Measurements from ENCODE around the gene PRSS27.
"Not testable (repeated sequence)": the region's sequence is repeated elsewhere in the genome, so short reads cannot be mapped to it uniquely, and the experiment has no call there.

PRSS27 gene

DNA sequence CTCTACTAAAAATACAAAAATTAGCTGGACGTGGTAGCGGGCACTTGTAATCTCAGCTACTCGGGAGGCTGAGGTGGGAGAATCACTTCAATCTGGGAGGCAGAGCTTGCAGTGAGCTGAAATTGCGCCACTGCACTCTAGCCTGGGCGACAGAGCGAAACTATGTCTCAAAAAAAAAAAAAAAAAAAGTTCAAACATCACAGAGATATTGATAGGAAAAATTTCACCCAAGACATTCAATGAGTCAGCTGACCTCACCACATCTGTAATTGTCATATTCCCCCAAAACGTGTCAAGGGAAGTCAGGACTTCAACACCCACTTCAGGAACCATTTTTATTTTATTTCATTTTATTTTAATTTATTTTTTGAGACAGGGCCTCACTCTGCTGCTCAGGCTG, 8.0 kb upstream of the PRSS27 start:
- no peak for DNase-seq (ENCODE audit: low read depth in 2 of 2, low spot score in 1 of 2)

- no peak for DNase-seq (ENCODE audit: low read depth in 2 of 2, low spot score in 1 of 2)
Observed at GRCh38 chr16:2726923-2727322, 6.9 kb upstream of the PRSS27 start.

GRCh38 chr16:2724816-2725348, 4.9 kb upstream of the PRSS27 start:
- DNase-seq (ENCODE audit: low read depth in 2 of 2, low spot score in 1 of 2): no peak

- DNase-seq (ENCODE audit: low read depth in 2 of 2, low spot score in 1 of 2): no peak
Observed at GRCh38 chr16:2724088-2724676, 4.2 kb upstream of the PRSS27 start.

- DNase-seq (ENCODE audit: low read depth in 2 of 2, low spot score in 1 of 2): not testable (repeated sequence)
Observed at GRCh38 chr16:2721634-2722173, 1.7 kb upstream of the PRSS27 start.

GRCh38 chr16:2720719-2721633, 952 bp upstream of the PRSS27 start:
- peak; percentile 55 to 68 for DNase-seq (ENCODE audit: low read depth in 2 of 2, low spot score in 1 of 2)

DNA sequence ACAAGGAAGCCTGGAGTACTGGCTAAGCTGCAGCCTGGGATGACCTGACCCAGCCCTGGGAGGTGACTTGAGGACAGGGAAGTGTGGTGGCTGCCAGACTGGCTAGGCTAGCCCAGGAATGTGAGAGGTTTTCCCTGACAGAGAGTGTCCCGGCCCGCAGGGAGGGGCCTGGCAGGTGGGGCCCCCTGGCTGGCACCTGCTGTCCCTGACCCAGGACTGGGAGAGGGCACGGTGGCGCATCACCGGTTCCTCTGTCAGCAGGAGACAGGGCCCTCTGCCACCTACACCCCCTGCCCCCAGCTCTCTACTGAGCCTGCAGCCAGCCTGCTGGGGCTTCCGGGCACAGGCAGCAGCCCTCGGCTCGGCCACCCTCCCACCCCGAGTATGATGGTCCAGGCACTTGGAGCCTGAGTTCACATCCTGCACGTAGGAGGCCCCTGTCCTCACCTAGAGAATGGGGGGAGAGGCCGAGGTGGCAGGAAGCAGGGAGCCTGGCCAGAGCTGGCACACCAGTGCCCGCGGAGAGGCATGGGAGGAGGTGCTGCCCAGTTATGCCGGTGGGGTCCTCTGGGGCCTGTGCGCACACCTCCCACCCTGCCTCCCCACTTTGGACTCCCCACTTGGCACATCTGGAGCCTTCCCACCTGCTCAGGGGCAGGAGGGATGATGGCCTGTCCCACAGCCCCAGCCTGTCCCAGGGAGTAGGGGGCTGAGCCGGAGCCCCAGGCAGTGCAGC, 528 bp downstream of the PRSS27 start:
- no peak for DNase-seq (ENCODE audit: low read depth in 2 of 2, low spot score in 1 of 2)

DNA sequence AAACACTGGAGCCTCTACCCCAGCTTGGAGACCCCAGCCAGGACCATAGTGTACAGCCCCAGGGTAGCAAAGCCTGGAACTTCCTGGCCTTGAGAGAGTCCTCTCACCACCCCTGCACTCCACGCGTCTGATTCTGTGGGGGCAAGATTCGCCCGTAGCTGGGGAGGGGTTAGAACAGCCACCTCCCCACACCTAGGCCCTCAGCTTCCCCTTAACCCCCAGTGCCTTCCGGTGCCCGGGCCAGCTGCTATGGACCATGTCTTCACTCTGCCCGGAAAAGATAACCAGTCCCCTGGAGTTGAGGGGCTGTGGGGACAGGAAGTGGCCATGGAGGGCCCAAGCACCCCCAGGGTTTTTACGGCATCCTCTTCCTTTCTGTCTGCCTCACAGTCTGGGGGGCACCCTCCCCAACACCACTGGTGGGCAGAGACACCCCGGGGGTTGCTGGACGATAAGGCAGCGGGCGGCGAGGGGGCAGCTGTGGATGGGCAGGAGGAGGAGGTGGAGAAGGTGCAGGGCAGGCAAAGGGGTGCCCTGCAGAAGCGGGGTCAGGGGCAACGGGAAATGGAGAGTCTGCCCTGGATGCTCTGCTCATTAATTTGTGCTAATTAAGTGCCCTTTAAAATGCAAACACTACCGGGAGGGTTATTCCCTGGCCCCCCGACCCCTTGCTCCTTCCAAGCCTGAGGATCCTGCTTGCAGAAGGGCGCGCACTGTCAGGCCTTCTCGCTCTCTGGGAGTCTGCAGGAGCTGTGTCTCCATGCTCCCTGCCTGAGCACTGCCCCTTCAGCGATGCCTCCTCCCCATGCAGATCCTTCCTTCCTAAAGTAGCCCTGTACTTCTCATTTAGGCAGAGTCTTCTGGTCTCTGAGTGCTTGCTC, 2.4 kb downstream of the PRSS27 start:
- no peak for DNase-seq (ENCODE audit: low read depth in 2 of 2, low spot score in 1 of 2)

DNA sequence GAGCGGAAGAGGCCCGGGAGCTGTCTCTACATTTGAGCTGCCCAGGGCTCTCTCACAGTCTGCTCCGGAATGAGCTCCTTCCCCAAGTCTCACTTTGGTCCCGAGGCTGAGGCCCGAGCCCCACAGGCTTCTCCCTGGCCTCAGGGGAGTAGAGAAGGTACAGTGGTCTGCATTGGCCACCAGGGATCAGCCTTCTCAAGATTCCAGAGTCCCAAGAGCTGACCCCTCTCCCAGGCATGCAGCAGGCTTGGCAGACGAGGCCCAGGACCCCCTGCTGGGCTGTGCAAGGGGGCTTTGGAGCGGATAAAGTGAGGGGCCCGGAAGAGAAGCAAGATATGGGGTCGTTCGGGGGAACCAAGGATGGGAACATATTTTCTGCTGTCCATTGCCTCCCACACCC, 3.1 kb downstream of the PRSS27 start:
- no peak for DNase-seq (ENCODE audit: low read depth in 2 of 2, low spot score in 1 of 2)

DNA sequence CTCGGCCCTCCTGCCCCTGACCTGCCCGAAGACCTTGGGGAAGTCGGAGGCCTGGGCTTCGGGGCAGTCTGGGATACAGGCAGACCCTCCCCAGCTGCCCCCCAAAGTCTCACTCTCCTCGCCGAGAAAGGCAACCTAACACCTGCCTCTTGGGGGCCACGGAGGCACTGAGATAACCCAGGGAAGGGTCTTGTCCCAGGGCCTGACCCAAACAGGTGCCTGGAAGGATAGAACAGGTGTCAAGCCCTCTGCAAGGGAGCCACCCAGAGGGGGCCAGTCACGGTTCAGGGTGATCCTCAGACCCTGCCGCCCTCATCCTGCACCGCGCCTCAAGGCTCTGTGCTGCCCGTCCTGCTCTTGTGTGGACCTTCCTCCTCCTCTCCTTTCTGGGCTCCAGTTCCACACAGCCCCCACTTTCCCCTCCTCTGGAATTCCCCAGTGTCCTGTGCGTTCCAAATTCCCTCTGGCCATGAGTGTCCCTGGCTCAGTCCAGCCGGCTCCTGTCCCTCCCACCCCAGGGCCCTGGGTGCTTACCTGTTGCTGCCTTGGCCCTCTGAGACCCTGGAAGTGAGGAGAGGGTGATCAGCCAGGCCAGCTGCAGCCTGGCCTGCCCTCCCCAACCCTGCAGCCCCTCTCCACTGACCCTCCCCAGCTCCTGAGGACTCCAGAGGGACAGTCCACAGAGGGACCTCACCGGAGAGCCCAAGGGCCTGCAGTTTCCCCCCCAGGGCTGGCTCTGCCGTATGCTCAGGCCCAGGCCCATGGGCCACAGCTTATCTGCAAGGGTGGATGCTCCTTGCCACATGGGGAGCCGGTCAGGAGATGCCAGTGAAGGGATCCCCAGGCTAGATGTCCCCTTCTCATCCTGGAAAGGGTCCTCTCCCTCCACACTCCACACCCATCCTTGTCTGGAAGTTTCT, 3.8 kb downstream of the PRSS27 start:
- DNase-seq (ENCODE audit: low read depth in 2 of 2, low spot score in 1 of 2): no peak

- DNase-seq (ENCODE audit: low read depth in 2 of 2, low spot score in 1 of 2): peak; percentile 68 to 71
Observed at GRCh38 chr16:2715519-2715918, 4.5 kb downstream of the PRSS27 start.

GRCh38 chr16:2715064-2715463, 5.0 kb downstream of the PRSS27 start:
- DNase-seq (ENCODE audit: low read depth in 2 of 2, low spot score in 1 of 2): no peak

DNA sequence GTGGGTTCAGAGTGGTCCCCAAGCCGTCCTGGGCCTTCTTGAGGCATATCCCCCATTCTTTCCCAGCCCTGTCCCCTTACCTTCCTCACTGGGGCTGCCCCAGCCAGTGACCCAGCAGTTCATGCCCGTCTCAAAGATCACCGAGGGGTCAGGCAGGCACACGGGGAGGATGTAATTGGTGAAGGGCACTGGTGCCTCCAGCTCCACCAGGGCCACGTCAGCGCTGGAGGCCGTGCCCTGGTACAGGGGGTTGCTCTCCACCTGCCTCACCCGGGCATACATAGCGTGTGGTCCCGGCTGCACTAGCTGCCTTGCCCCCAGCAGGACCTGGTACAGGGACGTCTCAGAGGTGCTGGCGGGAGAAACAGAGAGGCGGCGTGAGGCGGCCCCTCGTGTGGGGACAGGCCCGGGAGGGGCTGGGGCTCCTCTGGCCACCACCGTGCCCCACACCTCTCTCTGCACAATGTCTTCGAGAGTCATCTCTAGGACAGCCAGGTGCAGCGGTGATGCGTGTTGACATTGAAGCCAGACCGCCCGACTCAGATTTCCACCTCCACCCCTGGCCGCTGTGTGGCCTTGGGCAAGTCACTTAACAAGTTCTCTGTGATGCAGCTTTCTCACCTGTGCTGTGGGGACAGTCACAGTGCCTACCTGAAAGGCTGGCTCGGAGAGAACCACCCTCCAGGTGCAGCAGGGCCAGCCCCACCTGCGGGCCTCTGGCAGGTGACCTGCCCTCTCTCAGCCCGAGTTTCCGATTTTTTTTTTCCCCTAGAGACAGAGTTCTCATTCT, 5.8 kb downstream of the PRSS27 start:
- no peak for DNase-seq (ENCODE audit: low read depth in 2 of 2, low spot score in 1 of 2)

- no peak for DNase-seq (ENCODE audit: low read depth in 2 of 2, low spot score in 1 of 2)
Observed at GRCh38 chr16:2713523-2713922, 6.5 kb downstream of the PRSS27 start.

- no peak for DNase-seq (ENCODE audit: low read depth in 2 of 2, low spot score in 1 of 2)
Observed at GRCh38 chr16:2712546-2712945, 7.5 kb downstream of the PRSS27 start.

- no peak for DNase-seq (ENCODE audit: low read depth in 2 of 2, low spot score in 1 of 2)
Observed at GRCh38 chr16:2712063-2712441, 8.0 kb downstream of the PRSS27 start.

- no peak for DNase-seq (ENCODE audit: low read depth in 2 of 2, low spot score in 1 of 2)
Observed at GRCh38 chr16:2711370-2712062, 8.5 kb downstream of the PRSS27 start.

- no peak for DNase-seq (ENCODE audit: low read depth in 2 of 2, low spot score in 1 of 2)
Observed at GRCh38 chr16:2710711-2711231, 9.3 kb downstream of the PRSS27 start.
